22Rv1 (cell line): ENCODE measurements around the gene TNXB.

Source experiments
- H3K27ac ChIP-seq: fragments of 450-650 bp; 2 replicates; pipeline ENCODE4 v1.5.1; 2017
- CTCF ChIP-seq: fragments of 450-650 bp; IDR thresholded peaks from 2 replicates; pipeline ENCODE4 v1.5.1; 2017; ENCODE audit warnings: mild to moderate bottlenecking
- ZFX ChIP-seq: fragments of 450-650 bp; IDR thresholded peaks from 2 replicates; pipeline ENCODE4 v1.6.1; 2017; ENCODE audit warnings: antibody characterized with exemption, borderline replicate concordance

Gene TNXB

DNA sequence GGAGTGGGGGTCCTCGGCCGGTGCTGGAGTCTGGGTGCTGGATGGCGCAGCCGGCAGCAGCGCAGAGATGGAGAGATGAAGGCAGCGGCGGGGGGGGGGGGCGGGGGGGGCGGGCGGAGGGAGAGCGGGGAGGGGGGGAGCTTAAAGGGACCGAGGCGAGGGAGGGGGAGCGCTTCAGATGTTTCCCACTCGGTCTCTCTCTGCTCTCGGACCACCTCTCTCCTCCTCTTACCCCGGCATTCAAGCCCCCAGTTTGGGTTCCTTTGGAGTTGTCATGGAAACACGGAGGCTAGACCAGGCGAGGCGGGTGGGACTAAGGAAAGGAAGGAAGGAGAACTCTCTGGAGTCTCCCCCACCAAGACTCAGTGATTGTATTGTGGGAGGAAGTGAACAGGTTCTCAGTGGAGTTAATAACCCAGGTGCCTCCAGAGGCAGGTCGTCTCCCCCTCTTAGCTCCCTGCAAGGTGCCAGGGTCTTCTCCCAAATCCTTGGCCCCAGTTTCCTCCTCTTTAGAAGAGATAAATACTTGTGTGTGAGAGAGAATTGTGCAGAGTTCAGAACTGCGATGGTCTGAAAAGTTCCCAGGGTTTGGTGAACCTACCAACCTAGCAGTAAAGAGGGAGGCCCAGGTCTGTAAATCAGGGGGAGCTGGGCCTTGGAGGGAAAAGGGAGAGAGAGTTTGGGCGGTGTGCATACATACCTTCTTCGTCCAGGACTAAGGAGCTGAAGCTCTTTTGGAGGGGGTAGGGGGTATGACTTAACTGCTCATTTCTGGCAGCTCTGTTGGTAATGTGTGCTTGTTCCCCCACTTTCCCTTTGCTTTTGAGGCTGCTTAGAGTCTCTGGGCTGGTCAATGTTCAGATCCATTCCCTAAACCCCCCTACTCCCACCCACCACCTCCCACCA, 43.0 kb upstream of the TNXB start, which contains the start of gene PRRT1:
Gene PRRT1 (minus strand): TSS at position 77 of the 906 bp plus-strand sequence. CDS start 112 bp downstream, outside the sequence.
- H3K27ac ChIP-seq: peak within 1 kb of the TSS; percentile 86
- TF ChIP-seq ZFX: no peak
- TF ChIP-seq CTCF: no peak

DNA sequence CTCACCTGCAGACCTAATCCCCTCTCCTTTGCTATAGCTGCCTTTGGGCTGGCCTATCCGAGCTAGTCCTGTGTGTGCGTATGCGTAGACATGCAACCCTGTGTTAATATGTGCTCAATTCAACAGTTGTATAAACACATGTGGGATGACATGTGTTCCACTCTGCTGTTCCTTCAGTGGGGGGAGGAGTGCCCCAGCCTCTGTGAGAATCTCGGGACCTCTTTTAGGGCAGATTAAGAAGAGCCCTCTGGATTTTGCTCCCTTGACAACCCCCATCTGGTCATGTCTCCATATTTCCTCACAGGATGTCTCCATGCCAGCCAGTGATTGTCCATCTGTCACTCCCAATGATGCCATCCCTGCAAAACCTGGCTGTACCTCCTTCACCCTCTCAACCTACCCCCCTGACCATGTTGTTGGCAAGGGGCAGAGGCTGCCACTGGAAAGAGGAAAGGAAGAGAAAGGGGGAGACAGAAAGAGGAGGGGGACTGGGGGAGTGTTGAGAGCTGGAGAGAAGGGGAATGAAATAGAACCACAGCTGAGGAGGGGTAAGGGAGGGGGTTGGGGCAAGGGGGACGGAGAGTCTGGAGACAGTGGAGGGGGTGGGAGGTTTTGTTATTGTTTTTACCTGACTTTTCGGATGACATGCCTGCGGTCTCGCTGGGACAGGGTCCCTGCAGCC, 42.2 kb upstream of the TNXB start:
- TF ChIP-seq CTCF (no peak), ZFX (no peak)
- no peak overlapping the region for H3K27ac ChIP-seq

DNA sequence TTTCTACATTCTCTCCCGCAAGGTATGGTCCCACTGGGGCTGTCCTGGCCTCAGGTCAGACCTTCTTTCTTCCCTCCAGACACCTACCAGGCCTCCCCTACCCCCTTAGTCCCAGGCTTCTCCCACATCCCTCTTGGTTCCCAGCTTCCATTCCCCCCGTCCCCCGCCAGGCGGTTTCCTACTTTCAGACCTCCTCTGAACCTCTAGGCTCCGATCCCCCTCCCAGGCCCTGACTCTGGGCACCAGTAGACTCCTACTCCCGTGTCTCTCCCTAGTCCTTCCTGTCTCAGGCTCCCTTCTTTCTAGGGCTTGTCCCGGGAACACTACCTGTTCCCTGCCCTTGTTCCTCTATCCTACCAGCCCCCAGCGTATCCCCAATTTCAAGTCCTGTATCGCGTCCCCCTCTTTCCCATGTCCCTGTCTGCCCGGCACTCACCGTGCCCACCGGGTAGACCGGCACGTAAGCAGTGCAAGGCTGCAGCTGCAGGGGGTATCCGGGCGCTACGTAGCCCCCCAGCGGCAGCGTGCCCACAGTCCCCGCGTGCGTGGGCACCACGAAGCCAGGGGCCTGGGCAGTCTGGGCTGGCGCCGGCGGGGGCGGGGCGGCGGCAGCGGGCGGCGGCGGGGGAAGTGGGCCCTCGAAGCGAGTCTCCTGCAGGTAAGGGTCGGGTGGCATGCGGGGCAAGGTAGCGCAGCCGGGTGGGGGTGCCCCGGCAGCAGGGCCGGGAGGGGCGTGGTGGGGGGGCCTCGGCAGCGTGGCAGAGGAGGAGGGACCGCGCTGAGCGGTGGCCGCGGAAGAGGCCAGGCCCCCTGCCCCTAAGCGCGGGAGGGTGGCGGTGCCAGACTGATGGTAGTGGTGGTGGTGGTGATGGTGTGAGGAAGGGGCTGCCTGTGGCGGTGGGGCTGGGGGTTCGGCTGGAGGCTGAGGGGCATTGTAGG, 41.1 kb upstream of the TNXB start:
- H3K27ac ChIP-seq: no peak overlapping the region
- TF ChIP-seq CTCF (no peak), ZFX (no peak)

- TF ChIP-seq CTCF: peak; percentile 57
- no peak for TF ChIP-seq ZFX
Measured at GRCh38 chr6:32149092-32149755, 40.1 kb upstream of the TNXB start.

DNA sequence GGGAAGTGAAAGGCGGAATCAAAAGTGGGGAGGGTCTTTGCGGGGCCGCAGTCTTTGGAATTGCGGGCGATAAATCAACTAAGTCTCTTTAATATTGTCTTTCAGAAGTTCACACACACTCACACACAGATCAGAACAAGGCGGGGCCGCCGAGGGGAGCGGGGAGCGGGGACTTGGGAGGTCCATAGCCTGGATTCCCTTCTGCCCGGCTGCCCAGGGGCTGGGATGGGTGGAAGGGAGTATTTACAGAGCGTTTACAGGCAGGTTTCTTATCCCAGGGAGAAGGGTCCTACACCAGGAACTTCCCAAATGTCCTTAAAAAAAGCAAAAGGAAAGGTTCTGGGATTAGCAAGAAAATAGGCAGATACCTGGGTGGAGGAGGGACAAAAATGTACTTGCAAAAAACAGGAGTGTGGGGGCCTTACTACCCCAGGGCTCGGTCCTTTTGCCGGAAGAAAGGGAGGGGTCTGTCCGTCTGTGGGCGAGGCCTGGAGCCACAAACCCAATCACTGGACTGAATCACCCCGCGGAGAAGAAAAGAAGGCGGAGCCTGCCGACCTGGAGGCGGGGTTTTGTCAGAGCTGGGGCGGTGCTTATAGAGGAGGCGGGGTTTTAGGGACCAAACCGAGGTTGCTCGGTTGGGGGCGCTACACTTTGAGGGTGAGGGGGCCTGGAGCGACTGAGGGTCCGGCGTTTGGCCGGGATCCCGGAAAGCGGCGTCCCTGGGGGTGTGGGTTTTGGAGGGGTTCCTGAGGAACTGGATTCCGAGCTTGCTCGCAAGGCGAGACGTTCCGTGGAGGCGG, 39.4 kb upstream of the TNXB start:
- TF ChIP-seq CTCF: peak; percentile 85
- no peak for TF ChIP-seq ZFX
- no peak overlapping the region; the same call in 1 of the 2 replicates for H3K27ac ChIP-seq

More at GRCh38 chr6:32149092-32149755, 40.1 kb upstream of the TNXB start:
- no peak overlapping the region; the same call in 1 of the 2 replicates for H3K27ac ChIP-seq
